Left lung (tissue), 10 donors: Measurements from ENCODE around the gene RASSF3. TPM values are rescaled to one million over a fixed set of nuclear protein-coding genes. Genes with fewer than 3 reads are reported as not detected.

Source experiments
- ATAC-seq: fragments of 200-7000 bp; cut with Tn5 transposase; one replicate; pipeline ENCODE4 v1.9.1; 2020; ENCODE audit warnings: moderate library complexity
- DNase-seq, 4 donors: peaks; one replicate each; pipeline ENCODE4 v3.0.0-alpha.2; 2013 to 2020
- H3K27ac ChIP-seq, 2 donors: fragments of 200-600 bp; sonication (generic) in 1 of 2; one replicate each; pipeline versions ENCODE4 v1.5.0 to v1.8.0; 2020 to 2021
- H3K27me3 ChIP-seq, 2 donors: fragments of 200-600 bp; sonication (generic) in 1 of 2; one replicate each; pipeline versions ENCODE4 v1.5.0 to v1.8.0; 2020 to 2021
- H3K36me3 ChIP-seq, 2 donors: fragments of 200-600 bp; sonication (generic) in 1 of 2; one replicate each; pipeline versions ENCODE4 v1.5.0 to v1.8.0; 2020 to 2021
- H3K4me1 ChIP-seq, 2 donors: fragments of 200-600 bp; one replicate each; pipeline ENCODE4 v1.8.0; 2021
- H3K4me3 ChIP-seq, 2 donors: fragments of 200-600 bp; sonication (generic) in 1 of 2; one replicate each; pipeline versions ENCODE4 v1.5.0 to v1.8.0; 2020 to 2021; ENCODE audit warnings: mild to moderate bottlenecking in 1 of 2
- H3K9me3 ChIP-seq, 2 donors: fragments of 200-600 bp; sonication (generic) in 1 of 2; one replicate each; pipeline versions ENCODE4 v1.5.0 to v1.8.0; 2020 to 2021
- intact Hi-C, 2 donors: fragments of 100-400 bp; cut with DNase I; formaldehyde crosslinking; loops; one replicate each; pipeline versions ENCODE4 v1.11.2 to v1.14.2; 2022
- polyA plus RNA-seq, 6 donors: library from polyadenylated mRNA; unstranded; fragments of 120-200 nt; gene quantifications; one replicate each; pipeline ENCODE4 v1.2.1, GENCODE V29; 2013; ENCODE audit not compliant: insufficient read length in 6 of 6
- total RNA-seq, 2 donors: library from RNA; stranded (reverse); fragmentation: NEBNext Ultra II Directional; extraction: Animal tissue kit (Norgen Biotek cat#: 25700); gene quantifications; one replicate each; pipeline ENCODE4 v1.2.1, GENCODE V29; 2021
- TF ChIP-seq, protein P1 (sequence below), 2 donors: fragments of 200-600 bp; sonication (generic) in 1 of 2; IDR thresholded peaks; one replicate each; pipeline versions ENCODE4 v1.5.0 to v1.8.0; 2021; ENCODE audit warnings: antibody characterized with exemption in 2 of 2
- donor health status: DM: no; HTN: yes; CAD: no.
- donor health status: DM: no; HTN: no; CAD: no.

The RASSF3 gene
- total and polyA plus RNA-seq, 8 donors, result 30.3 to 90.2 (median 35.6) TPM

DNA sequence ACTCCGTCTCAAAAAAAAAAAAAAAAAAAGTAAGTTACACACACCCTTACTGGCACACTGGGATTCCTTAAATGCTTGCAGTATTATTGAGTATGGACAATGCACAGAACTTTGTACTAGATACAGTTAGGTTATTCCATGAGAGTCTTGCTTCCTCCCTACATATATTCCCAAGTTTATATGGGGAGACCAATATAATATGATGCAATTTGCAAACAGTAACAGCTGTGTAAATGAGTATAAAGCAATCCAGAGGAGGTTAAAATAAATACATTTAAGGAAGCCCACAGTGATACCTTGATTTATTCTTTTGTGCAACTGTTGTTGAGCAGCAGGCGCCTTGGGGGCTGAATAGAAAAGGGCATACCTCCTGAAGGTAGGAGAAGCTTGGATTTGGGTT is 26.6 kb downstream of the RASSF3 start:
- Histone ChIP-seq H3K9me3 (no peaks in the 10 kb centered on the region), H3K27ac (peak overlapping the region in 1 of 2 donors; percentile 41), H3K4me3 (no peak overlapping the region), H3K27me3 (no peaks in the 10 kb centered on the region), H3K4me1 (peaks cover 11 to 69% of the 10 kb centered on the region in 2 donors), H3K36me3 (peaks cover 0 to 6% of the 10 kb centered on the region in 2 donors)
- ATAC-seq (no peak), DNase-seq (no peak)
- intact Hi-C loops, result no loop called here
- TF ChIP-seq, protein P1, sequence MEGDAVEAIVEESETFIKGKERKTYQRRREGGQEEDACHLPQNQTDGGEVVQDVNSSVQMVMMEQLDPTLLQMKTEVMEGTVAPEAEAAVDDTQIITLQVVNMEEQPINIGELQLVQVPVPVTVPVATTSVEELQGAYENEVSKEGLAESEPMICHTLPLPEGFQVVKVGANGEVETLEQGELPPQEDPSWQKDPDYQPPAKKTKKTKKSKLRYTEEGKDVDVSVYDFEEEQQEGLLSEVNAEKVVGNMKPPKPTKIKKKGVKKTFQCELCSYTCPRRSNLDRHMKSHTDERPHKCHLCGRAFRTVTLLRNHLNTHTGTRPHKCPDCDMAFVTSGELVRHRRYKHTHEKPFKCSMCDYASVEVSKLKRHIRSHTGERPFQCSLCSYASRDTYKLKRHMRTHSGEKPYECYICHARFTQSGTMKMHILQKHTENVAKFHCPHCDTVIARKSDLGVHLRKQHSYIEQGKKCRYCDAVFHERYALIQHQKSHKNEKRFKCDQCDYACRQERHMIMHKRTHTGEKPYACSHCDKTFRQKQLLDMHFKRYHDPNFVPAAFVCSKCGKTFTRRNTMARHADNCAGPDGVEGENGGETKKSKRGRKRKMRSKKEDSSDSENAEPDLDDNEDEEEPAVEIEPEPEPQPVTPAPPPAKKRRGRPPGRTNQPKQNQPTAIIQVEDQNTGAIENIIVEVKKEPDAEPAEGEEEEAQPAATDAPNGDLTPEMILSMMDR (IDR thresholded peaks at IDR 0.05), result no peak

DNA sequence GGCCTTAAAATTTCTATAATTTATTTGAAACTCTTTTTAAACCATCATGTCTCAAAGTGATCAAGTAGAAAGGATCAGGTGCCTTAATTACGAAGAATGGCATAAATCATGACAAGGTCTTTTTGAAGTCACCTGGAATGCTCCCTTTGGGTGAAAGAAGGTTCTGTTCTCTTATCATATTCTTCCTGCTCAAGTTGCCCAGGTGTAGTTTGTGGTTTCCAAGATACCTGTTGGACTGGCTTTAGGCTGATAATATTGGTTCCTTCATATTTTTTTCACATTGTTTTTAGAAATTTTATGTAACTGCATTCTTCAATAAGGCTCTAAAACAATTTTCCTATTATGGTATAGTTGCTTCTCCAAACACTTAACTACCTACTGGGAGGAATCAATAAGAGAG is 29.2 kb downstream of the RASSF3 start:
- no peaks in the 10 kb centered on the region for H3K27me3 ChIP-seq
- H3K4me1 ChIP-seq, result peaks cover 4 to 56% of the 10 kb centered on the region in 2 donors
- no peak for ATAC-seq
- H3K27ac ChIP-seq, result peak overlapping the region in 1 of 2 donors; percentile 55
- peaks cover 0 to 5% of the 10 kb centered on the region in 2 donors for H3K36me3 ChIP-seq
- H3K9me3 ChIP-seq, result no peaks in the 10 kb centered on the region
- TF ChIP-seq, protein P1 (IDR thresholded peaks at IDR 0.05), result no peak
- intact Hi-C loops, result no loop called here
- DNase-seq, result no peak
- no peak overlapping the region for H3K4me3 ChIP-seq

DNA sequence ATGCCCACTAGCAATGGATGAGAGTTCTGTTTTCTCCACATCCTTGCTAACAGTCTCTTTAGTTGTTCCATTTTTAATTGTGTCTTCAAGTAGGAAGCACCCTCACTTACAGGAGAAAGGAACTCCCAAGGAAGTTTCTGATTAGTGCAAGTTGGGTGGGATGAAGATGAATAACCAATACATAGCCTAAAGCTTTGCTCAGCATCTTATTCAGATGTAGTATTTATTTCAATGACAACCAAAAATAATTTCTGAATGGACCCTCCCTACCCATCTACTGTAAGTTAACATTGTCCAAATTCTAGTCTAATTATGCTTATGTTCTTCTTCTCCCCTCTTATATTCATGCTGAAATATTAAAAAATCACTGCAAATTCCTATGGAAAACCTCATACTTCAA is 36.0 kb downstream of the RASSF3 start:
- intact Hi-C loops, result no loop called here
- H3K9me3 ChIP-seq, result no peaks in the 10 kb centered on the region
- ATAC-seq, result no peak

DNA sequence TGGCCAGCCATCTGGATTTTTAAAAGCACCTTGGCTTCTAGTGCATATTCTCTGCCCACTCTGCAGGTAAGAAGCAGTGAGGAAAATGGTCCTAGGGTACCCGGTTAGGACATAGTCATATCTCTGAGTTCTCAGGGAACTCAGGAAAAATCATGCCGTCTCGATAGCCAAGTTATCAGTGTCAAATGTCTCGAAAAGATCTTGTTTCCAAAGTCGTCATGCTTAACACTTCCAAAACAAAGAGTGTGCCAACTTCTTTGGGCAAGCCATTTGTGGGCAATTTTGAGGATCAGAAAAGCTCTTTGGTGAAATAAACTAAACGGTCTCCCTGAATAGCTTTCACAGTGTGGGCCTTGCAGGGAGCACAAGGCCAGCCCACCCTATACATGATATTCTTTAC is 39.2 kb downstream of the RASSF3 start:
- ATAC-seq (no peak), DNase-seq (no peak)
- Histone ChIP-seq H3K27ac (no peak overlapping the region), H3K27me3 (no peaks in the 10 kb centered on the region), H3K4me1 (peaks cover 0 to 46% of the 10 kb centered on the region in 2 donors), H3K4me3 (no peak overlapping the region), H3K36me3 (no peaks in the 10 kb centered on the region), H3K9me3 (no peaks in the 10 kb centered on the region)
- intact Hi-C loops, result no loop called here
- TF ChIP-seq, protein P1 (IDR thresholded peaks at IDR 0.05), result no peak

More for the DNA sequence above, 36.0 kb downstream of the RASSF3 start:
- Histone ChIP-seq H3K27ac (no peak overlapping the region), H3K4me1 (peaks cover 0 to 36% of the 10 kb centered on the region in 2 donors), H3K27me3 (no peaks in the 10 kb centered on the region), H3K36me3 (no peaks in the 10 kb centered on the region), H3K4me3 (no peak overlapping the region)
- DNase-seq, result no peak
- TF ChIP-seq, protein P1 (IDR thresholded peaks at IDR 0.05), result no peak

DNA sequence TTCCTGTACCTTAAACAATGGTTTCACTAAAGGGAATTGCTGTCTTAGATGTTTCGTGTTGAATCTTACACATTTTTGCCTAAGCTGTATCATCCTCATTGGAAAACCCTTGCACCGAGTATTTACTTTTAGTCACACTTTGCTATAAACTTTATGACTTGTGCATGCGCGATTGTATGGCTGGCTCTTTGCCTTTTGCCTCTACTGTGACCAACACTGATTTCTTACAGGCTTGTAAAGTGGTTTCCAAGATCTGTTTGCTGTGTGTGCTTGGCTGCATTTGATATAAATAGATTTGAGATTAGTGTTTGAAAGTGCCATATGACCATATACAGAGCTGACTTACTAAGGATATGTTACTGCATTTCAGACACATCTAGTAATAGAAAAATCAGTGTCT is 40.5 kb downstream of the RASSF3 start:
- intact Hi-C loops, result no loop called here
- H3K36me3 ChIP-seq, result no peaks in the 10 kb centered on the region
- peaks cover 0 to 54% of the 10 kb centered on the region in 2 donors for H3K4me1 ChIP-seq
- no peaks in the 10 kb centered on the region for H3K9me3 ChIP-seq
- no peaks in the 10 kb centered on the region for H3K27me3 ChIP-seq
- no peak for DNase-seq
- peak; percentile 41 for ATAC-seq
- TF ChIP-seq, protein P1 (IDR thresholded peaks at IDR 0.05), result no peak
- no peak overlapping the region for H3K4me3 ChIP-seq
- H3K27ac ChIP-seq, result no peak overlapping the region
